GM23248 (cell line): Measurements from ENCODE around the gene SLFN5.

Experiments
- EZH2 ChIP-seq: fragments of 200-600 bp; sonication (generic); IDR thresholded peaks from 2 replicates; pipeline ENCODE4 v1.6.1; 2018; ENCODE audit warnings: antibody characterized with exemption, mild to moderate bottlenecking; ENCODE audit not compliant: insufficient read depth, poor library complexity, severe bottlenecking
- EZH2phosphoT487 ChIP-seq: fragments of 200-600 bp; sonication (generic); IDR thresholded peaks from 2 replicates; pipeline ENCODE4 v1.6.1; 2018; ENCODE audit warnings: antibody characterized with exemption, moderate library complexity, mild to moderate bottlenecking, low read depth; ENCODE audit not compliant: insufficient read depth

DNA sequence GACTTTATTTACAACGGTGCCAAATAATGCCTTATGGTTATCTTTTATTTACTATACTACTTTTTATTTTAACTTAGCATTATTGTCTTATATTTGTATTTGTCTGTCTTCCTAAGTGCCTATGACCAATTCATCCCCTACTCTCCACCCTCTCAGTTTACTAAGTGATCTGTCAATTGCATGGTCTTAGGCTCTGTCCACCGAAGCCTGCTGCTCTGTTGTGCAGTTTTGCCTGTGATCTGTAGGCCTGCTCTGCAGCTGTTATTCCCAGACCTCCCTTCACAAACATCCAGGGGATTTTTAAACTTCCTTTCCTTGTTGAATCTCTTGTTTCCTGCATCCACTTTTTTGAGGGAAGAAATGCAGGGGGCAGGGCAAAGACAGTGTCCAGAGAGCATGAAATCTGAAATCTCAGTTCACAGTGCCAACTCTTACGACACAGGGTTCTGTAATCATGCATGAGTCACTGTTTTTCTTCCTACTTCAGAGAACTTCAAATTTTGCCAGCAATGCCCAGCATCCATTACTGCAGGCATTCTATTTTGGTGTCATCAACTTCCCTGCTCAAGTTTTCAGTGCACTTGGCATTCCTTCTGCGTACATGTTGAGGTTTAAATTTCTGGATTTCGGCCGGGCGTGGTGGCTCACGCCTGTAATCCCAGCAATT, 11.4 kb downstream of the SLFN5 start:
- TF ChIP-seq EZH2phosphoT487 (no peak), EZH2 (no peak)
